H1 (cell line): ENCODE results near the gene COPA. TPM values are rescaled to one million over a fixed set of nuclear protein-coding genes. Genes with fewer than 3 reads are reported as not detected.

Experiments
- CTCF ChIA-PET: fragments of 300-600 bp; sonication (Branson Sonifier 250); formaldehyde crosslinking; loops from one replicate; lab custom pipeline; 2021; ENCODE audit not compliant: partially characterized antibody; lab: Charles Lee
- POLR2A ChIA-PET: fragments of 300-600 bp; sonication (Branson Sonifier 250); formaldehyde crosslinking; loops from one replicate; lab custom pipeline; 2021; ENCODE audit warnings: inconsistent platforms; ENCODE audit not compliant: partially characterized antibody; lab: Charles Lee
- DNase-seq, 2 experiments: peaks; one replicate each; pipeline versions ENCODE4 v3.0.0 to v3.0.0-alpha.2; 2010 to 2022; ENCODE audit warnings: low spot score in 2 of 2, low read depth in 1 of 2, mixed read lengths in 1 of 2
- FAIRE-seq: peaks from 2 replicates; lab custom pipeline; 2011; peaks lifted over from hg19 to GRCh38; lab: Jason Lieb, UNC
- H2AFZ ChIP-seq: 2 replicates; pipeline ENCODE4 v1.8.1; 2012; ENCODE audit warnings: low read length, inconsistent platforms
- H2AK5ac ChIP-seq: 2 replicates; pipeline ENCODE4 v1.6.1; 2013; ENCODE audit warnings: low read depth, low read length
- H2BK120ac ChIP-seq: replicated peaks from 2 replicates; pipeline ENCODE3; 2013; ENCODE audit warnings: low read depth, low read length, inconsistent platforms
- H2BK12ac ChIP-seq: 2 replicates; pipeline ENCODE4 v1.6.1; 2013; ENCODE audit warnings: low read depth, low read length
- H2BK15ac ChIP-seq: 2 replicates; pipeline ENCODE4 v1.6.1; 2013; ENCODE audit warnings: low read length
- H2BK20ac ChIP-seq: 2 replicates; pipeline ENCODE4 v1.6.1; 2013; ENCODE audit warnings: low read length
- H2BK5ac ChIP-seq: 2 replicates; pipeline ENCODE4 v1.6.1; 2013; ENCODE audit warnings: low read depth, low read length
- H3K14ac ChIP-seq: 2 replicates; pipeline ENCODE4 v1.6.1; 2013; ENCODE audit warnings: inconsistent platforms; ENCODE audit not compliant: insufficient read length
- H3K18ac ChIP-seq: 2 replicates; pipeline ENCODE4 v1.6.1; 2013; ENCODE audit warnings: low read length; ENCODE audit errors: extremely low read depth
- H3K23ac ChIP-seq: 2 replicates; pipeline ENCODE4 v1.6.1; 2013; ENCODE audit warnings: inconsistent platforms; ENCODE audit not compliant: insufficient read length
- H3K23me2 ChIP-seq: 2 replicates; pipeline ENCODE4 v1.6.1; 2013; ENCODE audit warnings: low read depth, low read length
- H3K27ac ChIP-seq: 2 replicates; pipeline ENCODE4 v1.6.1; 2011; ENCODE audit warnings: low read depth, low read length, inconsistent platforms
- H3K27me3 ChIP-seq, 4 experiments: replicated peaks in 1 of 4; 1 replicate in 1 of 4; 2 replicates in 3 of 4; pipeline versions ENCODE4 v1.6.1 to v1.8.1; 2011 to 2013; ENCODE audit warnings: low read length in 3 of 4, mild to moderate bottlenecking in 3 of 4, inconsistent platforms in 2 of 4, mixed read lengths in 2 of 4, moderate library complexity in 1 of 4; ENCODE audit not compliant: control insufficient read depth in 3 of 4, insufficient read depth in 3 of 4; ENCODE audit errors: extremely low read depth in 1 of 4
- H3K36me3 ChIP-seq, 4 experiments: 2 replicates each; pipeline versions ENCODE4 v1.6.1 to v1.8.1; 2011 to 2013; ENCODE audit warnings: mild to moderate bottlenecking in 4 of 4, low read length in 3 of 4, moderate library complexity in 2 of 4, control low read depth in 1 of 4, inconsistent platforms in 1 of 4; ENCODE audit not compliant: insufficient read depth in 4 of 4, control insufficient read depth in 2 of 4
- H3K4ac ChIP-seq: replicated peaks from 2 replicates; pipeline ENCODE3; 2013; ENCODE audit warnings: low read length, low read depth, mixed read lengths, inconsistent platforms; ENCODE audit not compliant: insufficient read length
- H3K4me1 ChIP-seq, 4 experiments: replicated peaks in 1 of 4; 1 replicate in 1 of 4; 2 replicates in 3 of 4; pipeline versions ENCODE4 v1.6.1 to v1.8.1; 2011 to 2013; ENCODE audit warnings: low read length in 3 of 4, inconsistent platforms in 2 of 4, mixed read lengths in 1 of 4; ENCODE audit not compliant: insufficient read depth in 4 of 4, control insufficient read depth in 3 of 4
- H3K4me2 ChIP-seq, 2 experiments: 2 replicates each; pipeline versions ENCODE4 v1.6.1 to v1.8.1; 2011 to 2013; ENCODE audit warnings: low read depth in 2 of 2, low read length in 2 of 2, control low read depth in 1 of 2, inconsistent platforms in 1 of 2, mild to moderate bottlenecking in 1 of 2; ENCODE audit not compliant: insufficient read depth in 1 of 2
- H3K4me3 ChIP-seq, 4 experiments: fragments of 200-600, 300-600 bp in 1 of 4; sonication (generic), shearing (Covaris generic), sonication (Bioruptor Twin) in 1 of 4; 2 replicates each; pipeline versions ENCODE4 v1.5.1 to v1.8.1; 2011 to 2016; ENCODE audit warnings: low read length in 4 of 4, low read depth in 3 of 4, control low read depth in 2 of 4, inconsistent platforms in 2 of 4, mild to moderate bottlenecking in 2 of 4, mixed read lengths in 1 of 4, moderate library complexity in 1 of 4; ENCODE audit not compliant: insufficient read depth in 2 of 4; ENCODE audit errors: extremely low read depth in 1 of 4
- H3K56ac ChIP-seq: replicated peaks from 2 replicates; pipeline ENCODE3; 2013; ENCODE audit warnings: low read depth, mild to moderate bottlenecking, mixed read lengths, low read length, inconsistent platforms; ENCODE audit not compliant: insufficient read length
- H3K79me1 ChIP-seq: 2 replicates; pipeline ENCODE4 v1.6.1; 2013; ENCODE audit warnings: low read depth, low read length, control low read depth
- H3K79me2 ChIP-seq, 2 experiments: 2 replicates each; pipeline versions ENCODE4 v1.6.1 to v1.8.1; 2012 to 2013; ENCODE audit warnings: low read length in 2 of 2, mild to moderate bottlenecking in 2 of 2, inconsistent platforms in 1 of 2; ENCODE audit not compliant: insufficient read depth in 2 of 2, control insufficient read depth in 1 of 2
- H3K9ac ChIP-seq, 4 experiments: replicated peaks in 1 of 4; 1 replicate in 1 of 4; 2 replicates in 3 of 4; pipeline versions ENCODE4 v1.6.1 to v1.8.1; 2011 to 2013; ENCODE audit warnings: low read depth in 3 of 4, low read length in 3 of 4, control low read depth in 2 of 4, mild to moderate bottlenecking in 2 of 4, moderate library complexity in 2 of 4, inconsistent platforms in 1 of 4; ENCODE audit errors: extremely low read depth in 1 of 4
- H3K9me3 ChIP-seq, 2 experiments: 2 replicates each; pipeline versions ENCODE4 v1.6.1 to v1.8.1; 2012 to 2013; ENCODE audit warnings: mild to moderate bottlenecking in 2 of 2, moderate library complexity in 2 of 2, control low read depth in 1 of 2, inconsistent platforms in 1 of 2, low read depth in 1 of 2, low read length in 1 of 2, mixed read lengths in 1 of 2; ENCODE audit not compliant: insufficient read depth in 2 of 2
- H4K20me1 ChIP-seq, 2 experiments: replicated peaks in 1 of 2; 2 replicates each; pipeline versions ENCODE3 to v1.8.1; 2011 to 2013; ENCODE audit warnings: inconsistent platforms in 2 of 2, low read length in 2 of 2, mild to moderate bottlenecking in 1 of 2; ENCODE audit not compliant: insufficient read depth in 2 of 2, control insufficient read depth in 1 of 2
- H4K5ac ChIP-seq: 2 replicates; pipeline ENCODE4 v1.6.1; 2013; ENCODE audit warnings: low read length, low read depth, mixed read lengths, inconsistent platforms; ENCODE audit not compliant: insufficient read length
- H4K8ac ChIP-seq: 2 replicates; pipeline ENCODE4 v1.8.0; 2013; ENCODE audit warnings: mild to moderate bottlenecking, moderate library complexity, low read length, inconsistent platforms; ENCODE audit not compliant: insufficient read depth; ENCODE audit errors: extremely low read depth
- H4K91ac ChIP-seq: replicated peaks from 2 replicates; pipeline ENCODE3; 2013; ENCODE audit warnings: low read length, mixed read lengths, inconsistent platforms; ENCODE audit not compliant: insufficient read length
- BCL11A ChIP-seq, 2 experiments: IDR thresholded peaks; one replicate each; pipeline ENCODE4 v1.6.1; 2011; ENCODE audit warnings: low read depth in 2 of 2, low read length in 2 of 2, mild to moderate bottlenecking in 2 of 2
- EGR1 ChIP-seq: IDR thresholded peaks from 2 replicates; pipeline ENCODE4 v1.6.1; 2011; ENCODE audit warnings: low read depth, low read length, borderline replicate concordance
- EZH2 ChIP-seq: fragments of 200-600 bp; sonication (generic); IDR thresholded peaks from 2 replicates; pipeline ENCODE4 v1.7.1; 2012; ENCODE audit warnings: low read depth, mild to moderate bottlenecking, moderate library complexity, low read length, inconsistent platforms; ENCODE audit not compliant: severe bottlenecking
- GTF2F1 ChIP-seq: IDR thresholded peaks from 2 replicates; pipeline ENCODE4 v1.6.1; 2012; ENCODE audit warnings: low read depth, low read length, improper control_type of control experiment, borderline replicate concordance
- HDAC2 ChIP-seq, 2 experiments: fragments of 300-600 bp in 1 of 2; sonication (generic) in 1 of 2; IDR thresholded peaks; 2 replicates each; pipeline ENCODE4 v1.6.1; 2011 to 2012; ENCODE audit warnings: low read depth in 2 of 2, low read length in 2 of 2, mild to moderate bottlenecking in 2 of 2, moderate library complexity in 2 of 2, borderline replicate concordance in 1 of 2, inconsistent platforms in 1 of 2
- HDAC6 ChIP-seq: IDR thresholded peaks from one replicate; pipeline ENCODE4 v1.7.1; 2012; ENCODE audit warnings: low read depth, mild to moderate bottlenecking, inconsistent platforms, low read length, moderate library complexity
- KDM1A ChIP-seq: fragments of 200-600, 300-600 bp; sonication (generic); IDR thresholded peaks from 2 replicates; pipeline ENCODE4 v1.7.1; 2016; ENCODE audit warnings: mild to moderate bottlenecking, low read length, borderline replicate concordance
- SP2 ChIP-seq: IDR thresholded peaks from 2 replicates; pipeline ENCODE4 v1.6.1; 2012; ENCODE audit warnings: mild to moderate bottlenecking, low read length, inconsistent platforms
- SRF ChIP-seq: IDR thresholded peaks from 2 replicates; pipeline ENCODE4 v1.6.1; 2011; ENCODE audit warnings: mild to moderate bottlenecking, low read depth, low read length, moderate library complexity
- TAF7 ChIP-seq: optimal IDR thresholded peaks from 2 replicates; pipeline ENCODE3; 2011; ENCODE audit warnings: low read depth, mild to moderate bottlenecking, inconsistent platforms, low read length, moderate library complexity, borderline replicate concordance
- WGBS, 2 experiments: shearing (Covaris generic) in 1 of 2; methylation state at CpG; one replicate each; pipeline versions ENCODE4 v1.1.6 to v1.1.7; 2013 to 2015; ENCODE audit warnings: low lambda C conversion rate in 2 of 2, mixed read lengths in 2 of 2, inconsistent platforms in 1 of 2, low coverage in 1 of 2, missing lambda C conversion rate in 1 of 2; ENCODE audit not compliant: insufficient replicate concordance in 2 of 2, insufficient coverage in 1 of 2, insufficient read length in 1 of 2; ENCODE audit errors: extremely low coverage in 1 of 2, missing lambda C conversion rate in 1 of 2; 5-methylcytosine and 5-hydroxymethylcytosine counted together
- polyA plus RNA-seq, 7 experiments: library from polyadenylated mRNA; depleted of rRNA in 3 of 7; stranded (reverse) in 5 of 7; unstranded in 2 of 7; fragments of >200 nt in 5 of 7; fragments of 200-250 nt in 2 of 7; gene quantifications; 1 replicate in 5 of 7; 2 replicates in 1 of 7; 4 replicates in 1 of 7; pipeline versions ENCODE4 v1.2.1 to v1.2.3, GENCODE V29; 2011 to 2013; ENCODE audit warnings: missing spikeins in 2 of 7, mixed read lengths in 2 of 7
- total RNA-seq: library from RNA; stranded (reverse); fragmentation: NEBNext Ultra II Directional; extraction: Animal tissue kit (Norgen Biotek cat#: 25700); gene quantifications from 2 replicates; pipeline ENCODE4 v1.2.1, GENCODE V29; 2021

Gene COPA
- total and polyA plus RNA-seq, 2 of the 8 experiments (the other 6 are each of a cell fraction or from before 2014, with no cell fraction given): 78.2 to 115 TPM

GRCh38 chr1:160284782-160285344 is 58.2 kb downstream of the COPA start, which contains the start of gene PEX19:
Gene PEX19, minus strand, starts transcription at chr1:160285133. Its CDS starts 9 bp downstream, at chr1:160285124.
- FAIRE-seq: peak; percentile 63
- Histone ChIP-seq H3K4ac (no peak within 1 kb of the TSS), H4K91ac (no peak within 1 kb of the TSS), H3K56ac (peak within 1 kb of the TSS; percentile 22), H3K27me3 (no peaks in the 10 kb centered on the region), H2BK120ac (no peak within 1 kb of the TSS), H3K36me3 (peaks cover 16 to 37% (median 31%) of the 10 kb centered on the region in 4 experiments), H3K14ac (no peak within 1 kb of the TSS), H2BK5ac (peak within 1 kb of the TSS; percentile 71), H3K9me3 (no peaks in the 10 kb centered on the region), H2BK15ac (no peak within 1 kb of the TSS; the same call in 1 of the 2 replicates), H3K23ac (no peak within 1 kb of the TSS), H3K9ac (peak within 1 kb of the TSS; percentile 86 to 94 (median 88)), H4K20me1 (peaks cover 0 to 3% of the 10 kb centered on the region in 2 experiments), H2AFZ (peak within 1 kb of the TSS; percentile 68; the same call in 1 of the 2 replicates), H4K5ac (no peak within 1 kb of the TSS), H4K8ac (peak within 1 kb of the TSS; percentile 83; the same call in 1 of the 2 replicates), H3K4me2 (peak within 1 kb of the TSS; percentile 82), H3K79me2 (peaks cover 0 to 15% of the 10 kb centered on the region in 2 experiments; a peak in 2 of 4 replicates), H3K18ac (no peak within 1 kb of the TSS; the same call in 1 of the 2 replicates), H3K27ac (peak within 1 kb of the TSS; percentile 81), H3K79me1 (peaks cover 3% of the 10 kb centered on the region; the same call in 1 of the 2 replicates), H3K4me3 (peak within 1 kb of the TSS; percentile 87 to 98 (median 90)), H2BK12ac (no peak within 1 kb of the TSS), H2BK20ac (no peak within 1 kb of the TSS), H3K23me2 (peaks cover 6% of the 10 kb centered on the region; the same call in 1 of the 2 replicates), H2AK5ac (no peak within 1 kb of the TSS), H3K4me1 (peaks cover 5 to 6% (median 5%) of the 10 kb centered on the region in 4 experiments; a peak in 6 of 7 replicates)
- ChIA-PET CTCF (interaction anchor here (0.7 to 1.6 kb wide), 11 partner anchors 10 to 123 kb away, joined by 3 to 8 read pairs (median 3); no protein-coding TSS in a partner anchor), POLR2A (interaction anchor here (0.6 to 7.2 kb wide), 26 partner anchors 9 to 168 kb away, joined by 3 to 79 read pairs (median 3); partner anchors contain the start of genes ATP1A2, COPA, DCAF8 and NCSTN)
- DNase-seq: peak; percentile 86 to 95
- 1% methylated on average over 27 of the region's 27 CpGs; no CpG with 5 or more reads in 1 of the 2 experiments for WGBS, 2 experiments
- no peak for TF ChIP-seq HDAC2 (IDR thresholded peaks at IDR 0.05; ENCODE audit: borderline replicate concordance in 1 of 2, low read depth in 2 of 2, low read length in 2 of 2)
- TF ChIP-seq KDM1A: no peak
- no peak for TF ChIP-seq SP2
- TF ChIP-seq HDAC6: no peak
- TF ChIP-seq TAF7: peak; percentile 60
- no peak for TF ChIP-seq EGR1
- TF ChIP-seq GTF2F1: no peak
- no peak for TF ChIP-seq SRF
- no peak for TF ChIP-seq EZH2
- TF ChIP-seq BCL11A (IDR thresholded peaks at IDR 0.05; ENCODE audit: low read depth in 2 of 2, low read length in 2 of 2): no peak
